Pulmonary artery endothelial cell (primary cell): ENCODE results near the gene SUFU. TPM values are rescaled to one million over a fixed set of nuclear protein-coding genes. Genes with fewer than 3 reads are reported as not detected.

Source experiments
- DNase-seq: peaks from one replicate; pipeline ENCODE4 v3.0.0-alpha.2; 2011; ENCODE audit warnings: low read depth, low spot score
- total RNA-seq: library from RNA; depleted of rRNA; stranded (reverse); fragments of >200 nt; gene quantifications from 2 replicates; pipeline ENCODE4 v1.2.3, GENCODE V29; 2014

The SUFU gene
- total RNA-seq, 1 donor from 2014 or later: 2.8 TPM

- no peak for DNase-seq
Measured at GRCh38 chr10:102669206-102670064, 165.7 kb downstream of the SUFU start.

GRCh38 chr10:102670065-102670670, 166.4 kb downstream of the SUFU start:
- DNase-seq: no peak

GRCh38 chr10:102670871-102671434, 167.2 kb downstream of the SUFU start:
- no peak for DNase-seq

- no peak for DNase-seq
Measured at GRCh38 chr10:102673236-102673818, 169.6 kb downstream of the SUFU start.

- DNase-seq: no peak
Measured at GRCh38 chr10:102673819-102674511, 170.2 kb downstream of the SUFU start.

- DNase-seq: no peak
Measured at GRCh38 chr10:102674566-102674965, 170.8 kb downstream of the SUFU start.

- DNase-seq: no peak
Measured at GRCh38 chr10:102675011-102675665, 171.4 kb downstream of the SUFU start.

- no peak for DNase-seq
Measured at GRCh38 chr10:102675666-102676533, 172.1 kb downstream of the SUFU start.

GRCh38 chr10:102676534-102677315, 173.0 kb downstream of the SUFU start:
- DNase-seq: no peak

- DNase-seq: no peak
Measured at GRCh38 chr10:102677331-102678067, 173.7 kb downstream of the SUFU start.

GRCh38 chr10:102678068-102678400, 174.3 kb downstream of the SUFU start:
- DNase-seq: no peak

- DNase-seq: no peak
Measured at GRCh38 chr10:102678842-102679289, 175.1 kb downstream of the SUFU start.

GRCh38 chr10:102679596-102679995, 175.8 kb downstream of the SUFU start:
- no peak for DNase-seq

- no peak for DNase-seq
Measured at GRCh38 chr10:102681696-102682095, 177.9 kb downstream of the SUFU start.

- no peak for DNase-seq
Measured at GRCh38 chr10:102682416-102682815, 178.6 kb downstream of the SUFU start.

GRCh38 chr10:102682981-102683380, 179.2 kb downstream of the SUFU start:
- no peak for DNase-seq
